NCI-H2196 treated with DMSO at 0.1 percent for 48 hours (cell line): Measurements from ENCODE around the gene ETV1.

Source experiments
- DNase-seq: peaks from one replicate; lab custom pipeline; 2025; ENCODE audit not compliant: unreplicated experiment; lab: John Stamatoyannopoulos, UW

The ETV1 gene

DNA sequence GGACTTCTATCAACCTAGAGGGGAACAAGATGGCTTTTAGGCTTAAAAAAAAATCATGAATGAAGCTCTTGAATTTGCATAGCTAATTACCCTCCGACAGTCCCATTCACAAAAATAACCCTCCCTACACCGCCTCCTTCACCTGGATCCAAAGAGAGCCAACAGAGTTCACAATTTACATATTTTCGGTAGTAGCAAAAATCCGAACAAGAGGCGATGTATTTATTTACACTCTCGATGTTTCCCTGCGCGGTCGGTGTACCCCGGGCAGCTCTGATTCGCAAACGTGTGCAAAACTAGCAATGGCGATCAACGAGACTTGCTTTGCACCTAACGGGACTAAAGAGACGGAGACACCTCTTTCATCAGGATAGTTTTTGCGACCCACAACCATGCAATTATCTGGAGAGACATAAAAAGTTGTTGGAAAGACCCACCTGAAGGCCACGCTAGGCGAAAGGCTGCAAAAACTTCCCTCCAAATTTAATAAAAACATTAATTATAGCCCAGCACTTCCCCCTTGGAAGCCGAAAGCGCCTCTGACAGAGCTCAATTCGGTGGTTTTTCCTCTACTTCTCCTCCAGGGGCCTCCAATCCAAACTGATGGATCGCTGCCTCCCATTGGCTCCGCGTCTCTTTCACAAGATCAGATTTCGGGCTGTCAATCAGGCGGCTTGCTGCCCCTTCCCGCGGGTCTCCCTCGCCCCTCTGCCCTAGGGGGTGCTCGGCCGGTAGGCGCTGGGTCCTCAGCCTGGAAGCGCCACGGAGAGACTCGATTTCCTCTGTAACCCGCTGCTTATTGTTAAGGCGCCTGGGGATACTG, at the start of gene ETV1:
ETV1 (minus strand) TSS at position 541 of the 823 bp plus-strand sequence. CDS start 614 bp downstream, outside the sequence.
- DNase-seq: peak; percentile 44

DNA sequence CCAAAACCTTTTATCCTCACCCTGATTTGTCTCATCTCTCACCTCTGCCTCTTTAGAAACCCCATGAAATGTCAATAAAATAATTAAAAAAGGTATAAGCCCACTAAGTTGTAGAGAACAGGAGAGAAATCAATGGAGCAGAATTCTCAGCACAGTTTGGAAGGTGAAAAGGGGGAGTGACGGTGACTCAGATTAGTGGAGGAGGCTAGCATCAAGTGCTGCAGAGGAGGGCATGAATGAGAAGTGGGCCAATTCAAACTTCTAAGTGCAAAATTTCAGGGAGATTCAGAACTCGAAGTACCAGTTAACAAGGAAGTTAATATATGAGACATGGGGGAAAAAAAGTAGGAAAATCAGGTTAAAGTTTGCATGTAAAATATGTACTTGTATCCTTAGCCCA, 34.9 kb upstream of the ETV1 start:
- no peak for DNase-seq

DNA sequence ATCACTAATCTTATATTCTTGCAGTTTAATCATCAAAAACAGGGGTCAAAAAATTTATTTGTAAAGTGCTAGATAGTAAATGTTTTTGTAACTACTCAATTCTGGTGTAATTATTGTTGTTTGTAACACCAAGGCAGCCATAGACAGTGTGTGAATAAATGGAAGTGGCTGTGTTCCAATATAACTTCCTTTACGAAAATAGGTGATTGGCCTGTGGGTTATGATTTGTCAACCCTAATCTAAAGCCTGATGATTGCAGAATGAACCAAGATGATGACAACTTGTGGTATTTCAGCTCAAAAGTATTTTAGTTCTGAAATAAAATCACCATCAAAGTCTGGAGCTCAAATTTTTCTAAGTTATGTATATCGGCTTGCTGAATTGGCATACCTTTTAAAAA, 34.4 kb upstream of the ETV1 start:
- no peak for DNase-seq

DNA sequence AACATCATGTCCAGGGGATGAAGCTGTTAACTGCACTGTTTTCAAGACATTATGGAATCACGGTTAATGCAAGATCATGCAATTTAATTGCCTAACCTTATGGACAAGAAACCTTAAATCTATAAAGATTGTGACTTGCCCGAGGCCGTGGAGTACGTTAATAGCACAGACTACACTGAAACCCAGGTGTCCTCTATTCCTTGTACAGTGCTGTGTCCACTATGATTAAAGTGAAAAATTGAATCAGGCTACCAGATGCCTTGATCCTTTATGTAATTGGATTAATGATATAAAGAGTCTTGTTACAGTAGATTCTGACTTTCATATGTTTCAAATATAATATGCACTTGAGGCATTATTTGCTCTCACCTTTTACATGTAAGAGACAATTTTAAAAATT, 33.9 kb upstream of the ETV1 start:
- DNase-seq: no peak

DNA sequence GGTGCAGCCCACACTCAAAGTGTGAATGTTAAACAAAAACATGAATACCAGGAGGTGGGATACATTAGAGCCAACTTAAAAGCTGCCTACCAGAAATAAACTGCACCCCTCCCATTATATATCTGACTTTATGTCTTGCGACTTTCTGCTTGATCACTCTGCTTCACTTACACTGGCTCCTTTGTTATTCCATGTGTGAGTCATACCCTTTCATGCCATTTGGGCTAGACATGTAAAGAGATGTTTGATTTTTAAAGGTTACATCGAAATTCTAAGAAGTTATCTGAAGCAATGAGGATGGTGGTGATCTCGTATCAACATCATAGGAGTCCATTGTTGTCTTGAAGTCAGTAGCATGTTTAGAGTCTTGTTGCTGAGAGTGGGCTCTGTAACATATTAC, 31.6 kb upstream of the ETV1 start:
- no peak for DNase-seq

DNA sequence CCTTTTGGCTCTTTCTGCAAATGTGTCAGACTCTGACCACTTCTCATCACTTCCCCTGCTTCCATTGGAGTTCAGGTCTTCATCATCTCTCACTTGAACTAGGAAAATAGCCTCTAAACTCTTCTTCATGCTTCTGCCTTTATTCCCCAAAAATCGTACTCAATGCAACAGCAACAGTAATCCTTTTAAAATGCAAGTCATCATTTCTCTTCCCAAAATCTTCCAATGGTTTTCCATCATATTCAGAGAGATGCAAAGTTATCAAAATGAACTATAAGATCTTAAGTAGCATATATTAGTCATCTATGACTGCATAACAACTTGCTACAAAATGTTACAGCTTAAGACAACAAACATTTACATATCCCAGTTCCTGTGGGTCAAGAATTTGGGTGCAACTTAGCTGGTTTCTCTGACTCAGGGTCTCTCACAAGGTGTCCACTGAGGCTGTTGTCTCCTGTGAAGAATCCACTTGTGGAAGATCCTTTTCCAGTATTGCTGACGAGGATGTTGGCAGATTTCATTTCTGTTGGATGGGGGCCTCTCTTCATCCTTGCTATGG, 31.0 kb upstream of the ETV1 start:
- no peak for DNase-seq

DNA sequence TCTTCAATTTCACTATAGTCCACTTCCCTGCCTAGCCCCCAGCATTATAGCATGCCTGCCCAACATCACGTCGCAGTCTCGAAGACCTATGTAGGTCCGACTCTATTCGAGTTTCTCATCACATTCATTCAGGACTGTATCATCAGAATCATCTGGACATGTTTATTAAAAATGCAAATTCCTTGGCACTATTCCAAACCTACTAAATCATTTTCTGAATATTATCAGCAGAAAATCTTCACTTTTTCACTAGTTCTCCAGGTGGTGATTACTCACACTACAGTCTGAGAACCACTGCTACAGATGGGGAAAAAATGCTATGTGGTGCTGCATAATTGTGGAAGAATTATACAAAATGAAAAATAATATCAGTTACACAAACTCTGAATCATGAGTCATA, 29.3 kb upstream of the ETV1 start:
- no peak for DNase-seq

DNA sequence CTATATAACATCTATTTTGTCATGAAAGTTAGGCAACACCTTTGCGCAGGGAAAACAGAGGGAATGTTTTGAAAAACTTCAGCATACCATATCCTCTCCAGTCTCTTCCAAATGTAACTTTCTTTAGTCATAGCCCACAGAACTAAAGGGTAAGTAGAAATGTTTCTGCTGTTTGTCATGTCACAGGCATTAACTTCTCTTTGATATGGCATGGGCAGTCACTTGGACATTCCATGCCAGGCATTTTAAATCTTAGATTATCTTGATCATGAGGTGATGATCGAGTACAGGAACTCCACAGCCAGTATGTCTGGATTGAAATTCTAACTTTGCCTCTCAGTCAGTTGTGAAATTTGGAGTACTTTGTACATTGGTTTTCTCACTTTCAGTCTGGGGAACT, 27.5 kb upstream of the ETV1 start:
- DNase-seq: no peak

DNA sequence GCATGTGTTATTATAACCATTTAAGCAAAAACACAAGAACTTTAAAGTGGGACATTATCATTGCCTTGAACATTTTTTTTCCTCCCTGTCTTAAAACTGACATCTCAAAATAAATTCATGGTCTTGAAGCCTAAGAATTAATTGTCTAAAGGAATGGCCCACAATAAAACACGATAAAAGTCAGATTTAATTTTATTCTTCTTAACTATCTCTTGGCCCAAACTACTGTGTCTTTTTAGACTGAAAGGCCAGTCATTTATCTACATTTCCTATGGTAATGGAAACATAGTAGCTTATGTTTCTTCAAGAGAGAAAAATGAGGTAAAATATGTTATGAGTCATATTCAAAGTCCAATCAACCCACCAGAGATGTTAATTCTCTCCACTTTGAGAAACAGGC, 24.4 kb upstream of the ETV1 start:
- no peak for DNase-seq

DNA sequence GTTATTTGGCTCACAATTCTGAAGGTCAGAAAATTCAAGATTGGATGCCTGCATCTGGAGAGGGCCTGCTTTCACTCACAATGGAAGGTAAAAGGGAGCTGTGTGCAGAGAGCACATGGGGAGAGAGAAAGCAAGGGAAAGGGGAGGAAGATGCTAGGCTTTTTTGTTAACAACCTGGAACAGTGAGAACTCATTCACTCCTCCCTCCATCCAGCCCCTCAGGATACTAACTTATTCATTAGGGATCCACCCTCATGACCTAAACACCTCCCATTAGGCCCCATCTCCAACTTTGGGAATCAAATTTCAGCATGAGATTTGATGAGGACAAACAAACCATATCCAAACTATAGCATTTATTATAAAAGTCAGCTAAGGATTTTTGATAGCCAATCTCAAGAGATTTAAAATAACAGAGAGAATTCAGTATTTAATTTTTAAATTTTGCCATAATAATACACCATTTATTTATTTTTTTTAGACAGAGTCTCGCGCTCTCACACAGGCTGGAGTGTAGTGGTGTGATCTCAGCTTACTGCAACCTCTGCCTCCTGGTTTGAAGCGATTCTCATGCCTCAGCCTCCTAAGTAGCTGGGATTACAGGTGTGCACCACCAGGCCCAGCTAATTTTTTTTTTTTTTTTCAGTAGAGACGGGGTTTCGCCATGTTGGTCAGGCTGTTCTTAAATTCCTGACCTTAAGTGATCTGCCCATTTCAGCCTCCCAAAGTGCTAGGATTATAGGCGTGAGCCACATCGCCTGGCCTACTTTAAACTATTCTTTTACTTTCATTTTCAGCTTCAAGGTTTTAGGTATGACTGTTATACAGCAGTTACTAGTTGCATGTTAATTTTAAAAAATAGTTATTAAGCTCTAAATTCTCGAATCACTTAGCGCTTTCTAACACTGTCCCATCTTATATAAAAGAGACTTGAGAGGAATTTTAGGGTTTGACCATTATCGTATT, 20.3 kb upstream of the ETV1 start:
- no peak for DNase-seq

DNA sequence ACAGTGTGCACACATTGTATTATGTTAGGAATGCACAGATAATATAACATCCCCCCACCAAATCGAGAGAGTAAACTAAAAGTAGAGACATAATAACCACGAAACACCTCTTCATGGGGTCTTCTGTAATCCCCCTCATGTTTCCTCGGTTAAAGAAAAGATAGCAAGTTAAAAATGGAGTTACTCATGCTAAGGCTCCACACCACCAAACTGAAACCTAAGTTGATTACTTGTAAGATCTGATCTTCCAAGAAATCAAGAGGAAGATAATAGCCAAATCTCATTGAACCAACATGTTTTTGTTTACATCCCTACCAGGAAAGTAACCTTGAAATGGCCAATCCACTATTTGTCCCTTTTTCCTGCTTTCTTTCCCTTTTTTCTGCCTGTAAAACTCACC, 11.7 kb upstream of the ETV1 start:
- DNase-seq: no peak

DNA sequence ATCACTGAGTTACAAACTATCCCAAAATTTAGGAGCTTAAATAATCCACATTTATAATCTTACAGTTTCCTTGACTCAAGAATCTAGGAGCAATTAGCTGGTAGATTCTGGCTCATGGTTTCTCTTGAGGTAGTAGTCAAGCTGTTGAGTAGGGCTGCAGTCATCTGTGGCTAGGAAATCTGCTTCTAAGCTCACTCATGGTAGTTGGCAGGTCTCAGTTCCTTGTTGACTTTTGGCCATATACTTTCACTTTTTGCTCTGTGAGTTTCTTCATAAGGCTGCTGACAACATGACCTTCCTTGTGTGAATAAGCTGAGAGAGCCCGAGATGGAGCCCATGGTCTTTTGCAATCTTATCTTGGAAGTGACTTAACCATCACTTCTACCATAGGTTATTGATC, 10.8 kb upstream of the ETV1 start:
- DNase-seq: no peak

DNA sequence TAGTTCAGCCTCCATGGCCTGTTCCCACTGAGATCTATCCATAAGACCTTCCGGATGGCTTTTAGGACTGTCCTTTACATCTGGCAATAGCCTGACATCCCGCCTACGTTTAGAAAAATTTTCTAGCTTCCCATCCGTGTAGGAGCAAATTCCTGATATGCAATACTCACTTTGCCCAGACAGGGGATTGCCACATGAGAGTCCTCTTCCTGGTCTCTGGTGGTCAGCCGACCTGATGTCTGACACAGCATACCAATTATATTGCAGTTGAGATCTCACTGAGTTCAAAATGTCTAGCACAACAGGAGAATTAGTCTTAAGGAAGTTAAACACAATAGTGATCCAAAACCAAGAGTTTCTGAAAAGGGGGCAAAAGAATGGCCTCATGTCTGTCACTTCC, 9.4 kb upstream of the ETV1 start:
- no peak for DNase-seq

DNA sequence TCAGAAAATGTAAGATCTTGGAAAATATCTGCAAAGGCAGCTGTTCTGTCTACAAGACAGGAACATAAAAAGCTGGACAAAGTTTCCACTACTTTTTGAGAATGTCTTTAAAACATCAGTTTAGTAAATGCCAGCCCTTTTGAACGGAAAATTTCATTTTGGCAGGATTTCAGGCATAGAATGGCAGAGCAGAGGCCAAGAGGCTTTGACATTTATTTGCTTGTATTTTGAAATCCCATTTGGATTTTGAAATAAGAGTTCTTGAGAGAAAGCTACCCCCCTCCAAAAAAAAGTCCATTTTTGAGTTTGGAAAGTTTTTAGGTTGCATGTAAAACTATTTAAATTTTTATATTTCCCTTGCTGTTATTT, 3.1 kb upstream of the ETV1 start:
- no peak for DNase-seq

DNA sequence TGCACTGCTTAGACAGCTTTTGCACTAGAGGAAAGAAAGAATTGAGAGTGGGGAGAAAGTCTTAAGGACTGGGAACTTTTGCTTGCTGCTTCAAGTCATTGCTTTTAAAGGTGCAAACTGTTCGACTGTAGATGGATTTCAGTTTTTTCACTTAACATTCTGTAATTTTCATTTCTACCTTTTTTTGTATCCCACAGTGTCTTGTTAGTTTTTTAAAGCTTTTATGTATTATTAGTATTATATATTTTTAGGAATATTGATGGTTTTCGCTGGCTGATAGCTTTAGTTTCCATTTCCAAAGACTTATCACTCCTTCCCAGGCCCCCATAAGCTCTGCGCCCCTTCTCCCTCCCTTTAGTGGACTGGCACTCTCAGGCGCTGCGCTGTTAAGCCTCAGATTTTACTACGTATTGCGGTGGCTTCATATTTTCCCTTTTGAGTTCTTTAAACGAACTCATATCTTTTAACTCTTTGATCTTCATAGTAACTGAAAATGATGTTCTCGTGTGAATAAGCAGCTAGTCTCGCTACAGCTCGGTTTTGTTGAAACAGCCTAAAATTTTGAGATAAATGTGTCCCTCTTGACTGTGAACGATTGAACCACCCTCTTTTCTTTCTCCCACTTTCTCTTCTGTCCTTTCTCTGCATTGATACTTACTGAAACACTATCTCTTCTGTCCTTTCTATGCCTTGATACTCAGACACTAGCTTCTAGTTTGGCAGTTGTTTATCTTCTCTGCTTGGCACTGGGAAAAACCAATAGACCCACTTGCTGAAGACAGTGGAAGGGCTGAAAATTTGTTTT, 2.5 kb upstream of the ETV1 start:
- no peak for DNase-seq

DNA sequence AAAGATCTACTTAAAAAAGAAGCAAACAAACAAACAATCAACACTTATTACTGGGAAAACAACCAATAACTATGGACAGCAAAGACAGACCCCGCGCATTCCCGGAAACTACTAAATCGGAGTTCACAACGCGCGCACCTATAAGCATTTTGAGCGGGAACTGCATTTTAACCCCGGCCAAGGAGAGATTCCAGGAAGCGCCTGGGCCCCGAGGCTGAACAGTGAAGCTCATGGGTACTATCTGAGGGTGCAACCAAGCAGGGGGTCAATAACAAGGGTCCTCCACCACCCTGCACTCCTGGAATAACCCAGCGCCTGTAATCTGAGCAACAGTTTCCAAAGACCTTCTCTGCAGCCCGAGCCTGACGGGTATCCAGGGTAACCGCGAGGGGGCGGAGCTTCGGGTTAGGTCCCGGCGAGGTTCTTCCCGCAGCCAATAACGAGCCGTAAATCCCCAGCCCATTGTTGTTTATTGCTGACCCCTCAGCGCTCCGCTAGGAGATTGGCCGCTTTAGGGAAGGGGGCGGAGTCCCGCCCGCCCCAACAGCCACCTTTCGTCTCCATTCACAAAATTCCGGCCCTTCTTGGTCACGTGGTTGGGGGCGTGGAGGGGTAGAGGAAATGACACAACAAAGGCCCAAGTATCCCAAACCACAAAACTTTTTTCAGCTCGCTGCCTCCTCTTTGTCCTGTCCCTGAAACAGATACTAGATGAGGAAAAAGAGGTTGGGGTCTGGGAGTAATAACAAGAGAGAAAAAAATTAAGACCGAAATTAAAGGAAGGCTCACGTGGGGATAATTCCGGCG, 1.7 kb upstream of the ETV1 start:
- DNase-seq: peak; percentile 97

DNA sequence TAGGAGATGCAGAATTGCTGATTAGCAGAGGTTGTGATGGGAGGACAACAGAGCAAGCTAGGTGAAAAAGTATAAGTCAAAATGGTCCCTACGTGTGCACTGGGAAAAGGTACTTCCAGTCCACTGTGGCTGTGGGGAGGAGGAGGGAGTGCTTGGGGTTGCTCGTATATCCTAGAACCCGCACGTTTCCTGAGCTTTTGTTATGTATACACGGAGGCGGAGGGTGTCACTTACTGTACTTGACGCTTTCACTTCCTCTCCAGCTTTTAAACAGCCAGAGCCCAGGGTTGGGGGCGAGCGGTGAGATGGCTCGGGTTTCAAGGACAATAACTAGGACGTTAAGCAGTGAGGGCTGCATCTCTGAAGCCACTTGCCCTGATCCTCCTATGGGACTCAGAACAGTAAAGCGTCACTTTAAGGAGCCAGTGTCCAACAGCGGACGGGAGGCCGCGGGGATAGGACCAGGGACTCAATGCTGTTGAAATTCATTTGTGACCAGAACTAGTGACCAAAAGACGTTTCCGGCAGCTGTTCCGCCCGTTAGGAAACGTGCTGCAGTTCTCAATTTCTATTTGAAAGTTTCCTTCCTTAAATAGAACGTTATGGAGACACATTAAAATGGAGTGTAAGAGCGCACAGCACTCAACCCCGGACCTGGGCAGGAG, 985 bp upstream of the ETV1 start:
- DNase-seq: peak; percentile 52

DNA sequence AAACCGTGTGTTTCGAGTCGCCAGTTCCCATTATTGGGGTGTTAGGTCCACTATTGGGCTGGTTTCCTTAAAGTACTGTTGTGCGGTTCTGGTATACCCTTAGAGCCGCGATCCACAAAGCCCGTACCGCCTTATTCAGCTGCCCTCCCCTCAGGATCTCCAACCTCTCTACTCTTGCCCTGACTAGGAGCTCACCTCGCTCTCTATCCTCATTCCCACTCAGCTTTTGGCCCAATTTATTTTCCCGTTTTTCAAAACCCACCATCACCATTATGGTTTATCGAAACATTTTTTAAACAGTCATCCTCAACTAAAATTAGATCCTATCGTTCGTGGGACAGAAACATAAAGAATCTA, 461 bp upstream of the ETV1 start:
- DNase-seq: no peak

DNA sequence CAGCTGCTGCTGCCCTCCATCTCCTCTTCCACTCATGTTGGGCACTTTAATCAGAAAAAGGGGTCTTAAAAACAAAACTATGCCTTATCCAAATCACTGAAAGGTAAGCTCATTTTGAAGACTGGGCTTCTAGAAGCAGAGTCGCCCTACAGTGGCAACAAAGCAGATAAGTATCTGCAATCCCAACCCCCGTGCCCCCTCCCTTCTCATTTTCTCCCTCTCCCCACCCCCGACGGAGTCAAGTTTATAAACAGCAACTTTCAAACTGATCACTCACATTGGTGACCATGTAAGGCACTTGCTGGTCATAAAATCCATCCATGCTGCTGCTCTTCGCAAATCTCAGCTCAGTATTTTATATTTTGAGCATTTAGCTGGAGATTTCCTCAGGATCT, 738 bp downstream of the ETV1 start:
- no peak for DNase-seq

DNA sequence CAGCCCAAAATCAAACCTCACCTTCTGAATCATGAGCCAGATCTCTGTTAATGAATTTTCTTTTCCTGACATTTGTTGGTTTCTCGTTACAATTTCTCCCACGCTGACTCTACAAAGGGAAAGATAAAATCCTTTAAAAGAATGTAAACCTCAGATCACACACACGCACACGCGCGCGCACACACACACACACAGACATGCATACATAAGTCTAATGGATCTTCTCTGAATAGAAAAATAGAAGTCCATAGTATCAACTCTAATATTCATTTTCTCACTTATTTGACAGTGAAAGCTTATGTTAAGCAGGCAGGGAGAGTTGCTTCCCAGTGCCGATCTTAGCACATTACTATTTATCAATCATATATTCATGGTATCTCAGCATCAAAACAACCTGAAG, 1.4 kb downstream of the ETV1 start:
- DNase-seq: no peak
